Mesenchymal stem cell (in vitro differentiated cells and primary cell): ENCODE measurements around the gene GPATCH2.

Source experiments
- DNase-seq: peaks from one replicate; pipeline ENCODE4 v3.0.0-alpha.2; 2013
- H2AFZ ChIP-seq: one replicate; pipeline ENCODE4 v1.6.1; 2013; ENCODE audit warnings: low read depth, mild to moderate bottlenecking, control low read depth, inconsistent platforms, low read length, moderate library complexity
- H2AK5ac ChIP-seq: 2 replicates; pipeline ENCODE4 v1.6.1; 2013; ENCODE audit warnings: low read length, moderate library complexity, mild to moderate bottlenecking, inconsistent platforms; ENCODE audit not compliant: severe bottlenecking
- H2BK120ac ChIP-seq: one replicate; pipeline ENCODE4 v1.6.1; 2013; ENCODE audit warnings: low read depth, mild to moderate bottlenecking, inconsistent platforms, low read length, moderate library complexity
- H2BK12ac ChIP-seq, 2 experiments: one replicate each; pipeline ENCODE4 v1.6.1; 2013; ENCODE audit warnings: inconsistent platforms in 2 of 2, low read length in 2 of 2, mild to moderate bottlenecking in 2 of 2, moderate library complexity in 2 of 2, control low read depth in 1 of 2
- H2BK15ac ChIP-seq: one replicate; pipeline ENCODE4 v1.6.1; 2013; ENCODE audit warnings: mild to moderate bottlenecking, low read depth, inconsistent platforms; ENCODE audit not compliant: poor library complexity, severe bottlenecking
- H2BK5ac ChIP-seq: 2 replicates; pipeline ENCODE4 v1.6.1; 2013; ENCODE audit warnings: low read depth, mild to moderate bottlenecking, low read length, control low read depth, inconsistent platforms; ENCODE audit not compliant: poor library complexity, severe bottlenecking
- H3K14ac ChIP-seq, 2 experiments: one replicate each; pipeline ENCODE4 v1.6.1; 2013; ENCODE audit warnings: inconsistent platforms in 2 of 2, low read length in 2 of 2, control low read depth in 1 of 2, mild to moderate bottlenecking in 1 of 2, moderate library complexity in 1 of 2
- H3K18ac ChIP-seq, 2 experiments: one replicate each; pipeline ENCODE4 v1.6.1; 2013; ENCODE audit warnings: inconsistent platforms in 2 of 2, low read length in 2 of 2, control low read depth in 1 of 2, low read depth in 1 of 2, mild to moderate bottlenecking in 1 of 2
- H3K23ac ChIP-seq, 2 experiments: one replicate each; pipeline ENCODE4 v1.6.1; 2013; ENCODE audit warnings: inconsistent platforms in 2 of 2, low read length in 2 of 2, mild to moderate bottlenecking in 2 of 2, moderate library complexity in 2 of 2, control low read depth in 1 of 2
- H3K27ac ChIP-seq: 2 replicates; pipeline ENCODE4 v1.5.1; 2013; ENCODE audit warnings: mild to moderate bottlenecking, moderate library complexity, low read length, control low read depth, inconsistent platforms; ENCODE audit not compliant: poor library complexity, severe bottlenecking
- H3K27me3 ChIP-seq, 2 experiments: 2 replicates each; pipeline versions ENCODE4 v1.6.1 to v1.7.0; 2013; ENCODE audit warnings: low read length in 2 of 2, mild to moderate bottlenecking in 2 of 2, moderate library complexity in 2 of 2, control low read depth in 1 of 2, inconsistent platforms in 1 of 2; ENCODE audit not compliant: control insufficient read depth in 1 of 2, insufficient read depth in 1 of 2
- H3K36me3 ChIP-seq, 2 experiments: 2 replicates each; pipeline versions ENCODE4 v1.6.1 to v1.7.0; 2013; ENCODE audit warnings: low read length in 2 of 2, control low read depth in 1 of 2, inconsistent platforms in 1 of 2, low read depth in 1 of 2, mild to moderate bottlenecking in 1 of 2; ENCODE audit not compliant: insufficient read depth in 2 of 2, control insufficient read depth in 1 of 2
- H3K4ac ChIP-seq, 2 experiments: one replicate each; pipeline ENCODE4 v1.6.1; 2013; ENCODE audit warnings: inconsistent platforms in 2 of 2, low read length in 2 of 2, mild to moderate bottlenecking in 2 of 2, moderate library complexity in 2 of 2, control low read depth in 1 of 2, low read depth in 1 of 2
- H3K4me1 ChIP-seq: 2 replicates; pipeline ENCODE4 v1.6.1; 2013; ENCODE audit warnings: low read depth, low read length, control low read depth; ENCODE audit not compliant: control insufficient read depth, insufficient read depth
- H3K4me2 ChIP-seq: 2 replicates; pipeline ENCODE4 v1.6.1; 2013; ENCODE audit warnings: low read length, mild to moderate bottlenecking, inconsistent platforms; ENCODE audit not compliant: poor library complexity, severe bottlenecking
- H3K4me3 ChIP-seq, 2 experiments: 2 replicates each; pipeline versions ENCODE4 v1.5.1 to v1.7.0; 2013; ENCODE audit warnings: low read length in 2 of 2, mild to moderate bottlenecking in 2 of 2, control low read depth in 1 of 2, low read depth in 1 of 2; ENCODE audit not compliant: insufficient read depth in 1 of 2
- H3K79me1 ChIP-seq: replicated peaks from 2 replicates; pipeline ENCODE4 v1.6.1; 2013; ENCODE audit warnings: mild to moderate bottlenecking, control low read depth, low read length, inconsistent platforms; ENCODE audit not compliant: poor library complexity, severe bottlenecking
- H3K9ac ChIP-seq: 2 replicates; pipeline ENCODE4 v1.7.0; 2013; ENCODE audit warnings: mild to moderate bottlenecking, low read length, moderate library complexity
- H3K9me3 ChIP-seq: 2 replicates; pipeline ENCODE4 v1.7.0; 2013; ENCODE audit warnings: mild to moderate bottlenecking, low read length; ENCODE audit not compliant: control insufficient read depth
- H4K8ac ChIP-seq: one replicate; pipeline ENCODE4 v1.6.1; 2013; ENCODE audit warnings: inconsistent platforms, mild to moderate bottlenecking, low read length, moderate library complexity
- H4K91ac ChIP-seq: one replicate; pipeline ENCODE4 v1.6.1; 2013; ENCODE audit warnings: mild to moderate bottlenecking, low read length, inconsistent platforms
- WGBS: methylation state at CpG from one replicate; pipeline ENCODE4 v1.1.7; 2013; ENCODE audit warnings: mixed read lengths; 5-methylcytosine and 5-hydroxymethylcytosine counted together

The GPATCH2 gene

GRCh38 chr1:217605390-217605789 is 25.5 kb downstream of the GPATCH2 start:
- Histone ChIP-seq H2BK12ac (no peak overlapping the region), H3K9me3 (no peaks in the 10 kb centered on the region), H2AFZ (no peak overlapping the region), H3K79me1 (peaks cover 6% of the 10 kb centered on the region), H2BK120ac (no peak overlapping the region), H3K23ac (no peak overlapping the region), H3K36me3 (peaks cover 0 to 40% of the 10 kb centered on the region in 2 experiments), H2BK5ac (no peak overlapping the region), H3K14ac (no peak overlapping the region), H3K9ac (no peak overlapping the region), H3K27ac (no peak overlapping the region), H3K27me3 (no peaks in the 10 kb centered on the region), H2AK5ac (no peak overlapping the region), H3K4me3 (no peak overlapping the region), H4K8ac (no peak overlapping the region), H4K91ac (no peak overlapping the region), H2BK15ac (no peak overlapping the region), H3K18ac (no peak overlapping the region), H3K4me2 (no peak overlapping the region), H3K4ac (no peak overlapping the region), H3K4me1 (no peaks in the 10 kb centered on the region)
- DNase-seq = no peak
- WGBS = 100% methylated on average over 1 of the region's 1 CpG

- H2BK5ac ChIP-seq = no peak overlapping the region
- no peak overlapping the region for H4K8ac ChIP-seq
- H2BK12ac ChIP-seq = no peak overlapping the region
- H3K4me3 ChIP-seq = no peak overlapping the region
- H2AK5ac ChIP-seq = no peak overlapping the region
- H3K27ac ChIP-seq = no peak overlapping the region
- H3K4me2 ChIP-seq = no peak overlapping the region
- H4K91ac ChIP-seq = no peak overlapping the region
- H2BK120ac ChIP-seq = no peak overlapping the region
- H3K9ac ChIP-seq = no peak overlapping the region
- H3K9me3 ChIP-seq = no peaks in the 10 kb centered on the region
- peaks cover 4% of the 10 kb centered on the region for H3K79me1 ChIP-seq
- peaks cover 0 to 33% of the 10 kb centered on the region in 2 experiments for H3K36me3 ChIP-seq
- no peak overlapping the region for H2AFZ ChIP-seq
- no peak overlapping the region for H3K23ac ChIP-seq
- H3K4ac ChIP-seq = no peak overlapping the region
- no peak overlapping the region for H3K14ac ChIP-seq
- H3K18ac ChIP-seq = no peak overlapping the region
- no peaks in the 10 kb centered on the region for H3K4me1 ChIP-seq
- no peak overlapping the region for H2BK15ac ChIP-seq
- H3K27me3 ChIP-seq = no peaks in the 10 kb centered on the region
- no peak for DNase-seq
Observed at GRCh38 chr1:217602380-217602779, 28.5 kb downstream of the GPATCH2 start.

- Histone ChIP-seq H2BK12ac (no peak overlapping the region), H2BK5ac (no peak overlapping the region), H3K18ac (no peak overlapping the region), H3K4ac (no peak overlapping the region), H4K91ac (no peak overlapping the region), H3K4me2 (no peak overlapping the region), H3K4me3 (no peak overlapping the region), H3K9me3 (no peaks in the 10 kb centered on the region), H3K79me1 (peaks cover 6% of the 10 kb centered on the region), H4K8ac (no peak overlapping the region), H3K14ac (no peak overlapping the region), H2BK15ac (no peak overlapping the region), H3K4me1 (no peaks in the 10 kb centered on the region), H3K23ac (no peak overlapping the region), H2BK120ac (no peak overlapping the region), H3K27me3 (no peaks in the 10 kb centered on the region), H3K36me3 (peaks cover 3 to 28% of the 10 kb centered on the region in 2 experiments), H3K27ac (no peak overlapping the region), H3K9ac (no peak overlapping the region), H2AFZ (no peak overlapping the region), H2AK5ac (no peak overlapping the region)
- 97% methylated on average over 2 of the region's 2 CpGs for WGBS
- DNase-seq = no peak
Observed at GRCh38 chr1:217599154-217599553, 31.7 kb downstream of the GPATCH2 start.

- H2BK12ac ChIP-seq = no peak overlapping the region
- H2BK5ac ChIP-seq = no peak overlapping the region
- H3K14ac ChIP-seq = no peak overlapping the region
- no peaks in the 10 kb centered on the region for H3K27me3 ChIP-seq
- H4K8ac ChIP-seq = no peak overlapping the region
- WGBS = 100% methylated on average over 1 of the region's 2 CpGs
- no peak overlapping the region for H3K4me3 ChIP-seq
- no peak overlapping the region for H4K91ac ChIP-seq
- H3K9ac ChIP-seq = no peak overlapping the region
- no peak overlapping the region for H2BK120ac ChIP-seq
- no peak overlapping the region for H2AK5ac ChIP-seq
- H3K9me3 ChIP-seq = no peaks in the 10 kb centered on the region
- no peak overlapping the region for H2AFZ ChIP-seq
- H3K18ac ChIP-seq = no peak overlapping the region
- H3K4ac ChIP-seq = no peak overlapping the region
- peaks cover 2 to 11% of the 10 kb centered on the region in 2 experiments for H3K36me3 ChIP-seq
- DNase-seq = no peak
- peaks cover 3% of the 10 kb centered on the region for H3K79me1 ChIP-seq
- H3K23ac ChIP-seq = no peak overlapping the region
- no peaks in the 10 kb centered on the region for H3K4me1 ChIP-seq
- no peak overlapping the region for H2BK15ac ChIP-seq
- no peak overlapping the region for H3K4me2 ChIP-seq
- H3K27ac ChIP-seq = no peak overlapping the region
Observed at GRCh38 chr1:217590598-217590997, 40.3 kb downstream of the GPATCH2 start.
